IPS-NIHi11 (cell line): ENCODE data around the gene CAMSAP2.
A peak's percentile ranks its signal among the peaks of the same experiment; 100 is the strongest.

ENCODE experiments used
- DNase-seq: peaks from one replicate; pipeline ENCODE4 v3.0.0; 2012; ENCODE audit warnings: mixed read lengths, low spot score

The CAMSAP2 gene

GRCh38 chr1:200849430-200849829 is 110.7 kb downstream of the CAMSAP2 start:
- no peak for DNase-seq

GRCh38 chr1:200850554-200850953 is 111.9 kb downstream of the CAMSAP2 start:
- no peak for DNase-seq

GRCh38 chr1:200856716-200857357 is 118.1 kb downstream of the CAMSAP2 start:
- no peak for DNase-seq

- no peak for DNase-seq
Measured at GRCh38 chr1:200857804-200858203, 119.1 kb downstream of the CAMSAP2 start.

GRCh38 chr1:200861937-200862647 is 123.4 kb downstream of the CAMSAP2 start:
- no peak for DNase-seq

GRCh38 chr1:200862713-200863415 is 124.2 kb downstream of the CAMSAP2 start:
- no peak for DNase-seq

- DNase-seq = no peak
Measured at GRCh38 chr1:200866116-200866515, 127.4 kb downstream of the CAMSAP2 start.

- no peak for DNase-seq
Measured at GRCh38 chr1:200866521-200866920, 127.8 kb downstream of the CAMSAP2 start.

- no peak for DNase-seq
Measured at GRCh38 chr1:200867018-200867811, 128.5 kb downstream of the CAMSAP2 start.

GRCh38 chr1:200869376-200869752 is 130.7 kb downstream of the CAMSAP2 start:
- no peak for DNase-seq

- DNase-seq = no peak
Measured at GRCh38 chr1:200869753-200870391, 131.2 kb downstream of the CAMSAP2 start.

GRCh38 chr1:200872446-200873115 is 133.9 kb downstream of the CAMSAP2 start, which contains the start of gene GPR25:
Gene GPR25 (plus strand): TSS chr1:200872981. CDS start chr1:200873038, 57 bp downstream.
- no peak for DNase-seq

GRCh38 chr1:200873116-200873670 is 134.5 kb downstream of the CAMSAP2 start:
- peak; percentile 69 for DNase-seq

- DNase-seq = no peak
Measured at GRCh38 chr1:200873671-200874397, 135.1 kb downstream of the CAMSAP2 start.

GRCh38 chr1:200874694-200875093 is 136.0 kb downstream of the CAMSAP2 start:
- no peak for DNase-seq

GRCh38 chr1:200875416-200875815 is 136.7 kb downstream of the CAMSAP2 start:
- no peak for DNase-seq

- DNase-seq = no peak
Measured at GRCh38 chr1:200877010-200877409, 138.3 kb downstream of the CAMSAP2 start.

- no peak for DNase-seq
Measured at GRCh38 chr1:200877839-200878551, 139.3 kb downstream of the CAMSAP2 start.

- DNase-seq = no peak
Measured at GRCh38 chr1:200880212-200880611, 141.5 kb downstream of the CAMSAP2 start.
